ENCODE measurements around the gene CEP170B. TPM values are rescaled to one million over a fixed set of nuclear protein-coding genes. Genes with fewer than 3 reads are reported as not detected.

CEP170B gene
- total RNA-seq, 1 donor from 2014 or later = 28.9 TPM

- no peak overlapping the region for H3K4me3 ChIP-seq (ENCODE audit: low read depth, low read length)
- no peak for DNase-seq (ENCODE audit: low read depth)
- TF ChIP-seq CTCF (conservative IDR thresholded peaks at IDR 0.05; ENCODE audit: low read depth, low read length) = no peak
Observed at GRCh38 chr14:104925214-104925854, 60.3 kb downstream of the CEP170B start.

GRCh38 chr14:104925855-104926609 is 61.0 kb downstream of the CEP170B start:
- TF ChIP-seq CTCF (conservative IDR thresholded peaks at IDR 0.05; ENCODE audit: low read depth, low read length) = no peak
- no peak overlapping the region for H3K4me3 ChIP-seq (ENCODE audit: low read depth, low read length)
- no peak for DNase-seq (ENCODE audit: low read depth)

DNA sequence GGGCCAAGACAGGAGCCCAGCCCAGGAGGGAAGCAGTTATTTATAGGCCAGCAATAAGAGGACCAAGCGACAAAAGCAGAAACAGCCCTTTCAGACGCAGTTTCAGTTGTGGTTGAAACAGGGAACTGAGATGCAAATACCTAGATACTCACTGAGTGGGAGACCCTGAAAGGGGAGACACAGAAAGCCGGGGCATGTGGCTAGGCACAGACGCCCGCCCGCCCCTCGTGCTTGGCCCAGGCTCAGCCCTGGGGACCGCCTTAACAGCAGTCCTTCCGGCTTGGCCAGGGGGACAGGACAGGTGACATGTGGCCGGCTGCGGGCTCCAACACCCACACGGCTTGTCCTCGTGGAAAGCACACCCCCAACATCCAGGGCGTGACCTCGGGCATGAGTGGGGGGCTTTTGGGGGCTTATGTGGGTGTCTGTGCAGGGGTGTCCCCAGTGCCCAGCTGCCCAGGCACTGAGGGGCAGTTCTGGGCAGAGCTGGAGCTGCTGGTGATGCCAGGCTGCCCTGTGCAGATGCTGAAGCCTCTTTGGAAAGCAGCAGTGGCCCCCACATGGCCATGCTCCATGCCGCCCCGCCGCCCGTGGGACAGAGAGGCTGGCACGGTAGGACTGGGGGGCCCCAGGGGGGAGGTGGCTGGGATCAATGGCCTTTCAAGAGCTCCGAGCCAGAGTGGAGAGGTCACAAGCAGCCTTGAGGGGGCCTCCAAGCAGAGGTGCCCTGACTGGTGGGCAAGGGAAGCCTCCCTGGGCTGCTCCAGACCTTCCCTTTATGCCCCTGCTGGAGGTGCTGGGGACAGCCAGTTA is 61.8 kb downstream of the CEP170B start:
- DNase-seq (ENCODE audit: low read depth) = no peak
- H3K4me3 ChIP-seq (ENCODE audit: low read depth, low read length) = no peak overlapping the region
- no peak for TF ChIP-seq CTCF (conservative IDR thresholded peaks at IDR 0.05; ENCODE audit: low read depth, low read length)

DNA sequence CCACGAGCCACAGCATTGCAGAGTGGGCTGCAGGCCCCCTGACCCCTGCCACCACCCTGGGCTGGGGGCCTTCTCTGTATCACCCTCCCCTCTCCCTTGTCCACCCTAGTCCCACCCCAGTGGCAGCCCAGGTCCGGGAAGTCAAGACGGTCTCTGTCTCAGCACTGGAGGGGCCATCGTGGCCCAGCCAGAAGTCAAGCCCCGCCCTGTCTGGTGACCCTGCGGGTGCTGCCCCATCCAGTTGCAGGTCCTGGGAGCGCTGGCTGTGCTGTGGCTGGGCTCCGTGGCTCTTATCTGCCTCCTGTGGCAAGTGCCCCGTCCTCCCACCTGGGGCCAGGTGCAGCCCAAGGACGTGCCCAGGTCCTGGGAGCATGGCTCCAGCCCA is 62.4 kb downstream of the CEP170B start:
- no peak for DNase-seq (ENCODE audit: low read depth)
- no peak overlapping the region for H3K4me3 ChIP-seq (ENCODE audit: low read depth, low read length)
- TF ChIP-seq CTCF (conservative IDR thresholded peaks at IDR 0.05; ENCODE audit: low read depth, low read length) = no peak

- no peak overlapping the region for H3K4me3 ChIP-seq (ENCODE audit: low read depth, low read length)
- no peak for DNase-seq (ENCODE audit: low read depth)
- no peak for TF ChIP-seq CTCF (conservative IDR thresholded peaks at IDR 0.05; ENCODE audit: low read depth, low read length)
Observed at GRCh38 chr14:104927901-104928300, 62.8 kb downstream of the CEP170B start.

DNA sequence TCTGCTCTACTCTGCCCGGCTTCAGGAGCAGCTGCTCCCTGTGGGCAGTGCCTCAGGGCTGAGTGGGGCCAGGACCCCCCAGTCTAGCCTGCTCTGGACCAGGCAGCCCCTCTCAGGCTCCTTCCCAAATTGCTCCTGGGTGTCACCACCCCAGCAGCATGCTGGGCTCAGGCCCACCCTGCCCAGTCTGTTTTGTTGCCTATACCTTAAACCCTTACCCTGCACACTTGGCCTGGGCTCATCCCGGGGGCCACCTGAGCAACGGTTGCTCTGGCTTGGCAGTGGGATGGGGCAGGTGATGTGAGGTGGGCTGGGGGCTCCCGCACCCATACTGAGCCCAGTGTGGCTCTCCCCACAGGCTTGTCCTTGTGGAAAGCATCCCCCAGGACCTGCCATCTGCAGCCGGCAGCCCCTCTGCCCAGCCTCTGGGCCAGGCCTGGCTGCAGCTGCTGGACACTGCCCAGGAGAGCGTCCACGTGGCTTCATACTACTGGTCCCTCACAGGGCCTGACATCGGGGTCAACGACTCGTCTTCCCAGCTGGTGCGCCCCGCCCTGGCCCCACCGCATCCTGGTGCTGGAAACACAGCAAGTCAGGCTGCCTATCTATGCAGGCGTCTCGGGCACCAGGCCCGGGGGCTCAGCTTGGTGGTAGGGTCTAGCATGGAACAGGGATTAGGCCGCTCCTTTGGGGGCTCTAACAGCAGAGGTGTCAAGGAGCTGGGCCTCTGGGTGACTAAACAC is 63.5 kb downstream of the CEP170B start:
- no peak for DNase-seq (ENCODE audit: low read depth)
- no peak for TF ChIP-seq CTCF (conservative IDR thresholded peaks at IDR 0.05; ENCODE audit: low read depth, low read length)
- no peak overlapping the region for H3K4me3 ChIP-seq (ENCODE audit: low read depth, low read length)

All from epithelial cell of proximal tubule (primary cell).